NOMO-1 treated with DMSO at 0.1 percent for 48 hours (cell line): ENCODE data around the gene IRF8.

ENCODE experiments used
- DNase-seq: peaks from one replicate; lab custom pipeline; 2025; ENCODE audit not compliant: unreplicated experiment; lab: John Stamatoyannopoulos, UW

Gene IRF8

DNA sequence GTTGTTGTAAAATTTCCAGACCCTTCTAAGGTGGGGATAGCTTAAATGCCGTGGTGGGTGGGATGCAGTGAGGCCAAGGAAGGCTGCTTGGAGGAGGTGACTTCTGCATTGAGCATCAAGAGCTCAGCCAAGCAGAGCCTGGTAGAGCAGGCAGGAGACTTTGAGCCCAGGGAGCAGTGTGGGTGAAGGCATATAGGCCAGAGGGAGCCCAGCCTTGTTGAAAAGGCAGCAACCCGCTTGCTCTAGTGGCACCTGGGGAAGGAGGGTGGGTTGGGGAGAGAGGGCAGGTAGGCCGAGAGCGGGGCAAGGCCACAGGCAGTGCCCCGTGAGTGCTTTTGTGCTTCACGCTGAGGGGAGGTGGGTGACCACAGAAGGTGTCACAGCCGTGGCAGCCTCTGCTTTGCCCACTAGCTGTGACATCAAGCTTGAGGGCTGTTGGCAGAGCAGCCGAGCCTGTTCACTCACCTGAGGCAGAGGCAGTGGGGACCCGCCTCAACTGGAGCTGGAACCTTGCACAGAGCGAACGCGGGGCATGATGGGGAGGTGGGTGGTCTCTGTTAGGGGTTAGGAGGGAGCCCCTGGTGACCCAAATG is 56.1 kb downstream of the IRF8 start:
- no peak for DNase-seq

DNA sequence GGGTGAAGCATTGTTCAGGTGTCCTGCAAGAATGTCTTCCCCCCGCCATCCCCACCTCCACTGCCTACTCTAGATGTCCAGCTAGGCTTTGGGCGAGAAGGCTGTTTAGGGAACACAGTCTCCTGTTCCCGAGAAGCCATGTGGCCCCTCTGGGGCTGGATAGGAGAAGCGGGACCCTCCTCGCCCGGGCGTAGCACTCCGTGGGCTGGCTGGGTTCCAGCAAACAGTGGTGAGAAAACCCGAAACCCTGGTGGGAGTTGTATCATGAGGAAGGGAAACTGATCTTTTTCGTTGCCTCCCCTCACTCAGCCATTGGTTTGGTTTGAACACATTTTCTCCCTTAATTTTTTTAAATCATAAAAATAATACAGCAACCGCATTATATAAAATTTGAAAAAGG is 56.6 kb downstream of the IRF8 start:
- DNase-seq = no peak

DNA sequence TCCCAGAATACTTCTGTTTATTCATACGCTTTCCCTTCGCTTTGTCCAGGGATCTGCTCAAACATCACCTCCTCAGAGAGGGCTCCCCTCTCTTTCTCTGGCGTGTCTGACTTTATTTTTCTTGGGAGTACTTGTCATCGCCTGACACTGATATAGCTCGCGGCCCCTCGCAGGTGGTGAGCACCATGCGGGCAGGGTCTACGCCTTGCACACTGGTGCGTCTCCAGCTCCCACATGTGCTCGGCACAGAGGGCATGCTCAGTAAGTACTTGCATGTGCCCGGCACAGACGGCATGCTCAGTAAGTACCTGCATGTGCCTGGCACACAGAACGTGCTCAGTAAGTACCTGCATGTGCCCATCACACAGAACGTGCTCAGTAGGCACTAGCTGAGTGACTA is 57.5 kb downstream of the IRF8 start:
- DNase-seq = no peak

DNA sequence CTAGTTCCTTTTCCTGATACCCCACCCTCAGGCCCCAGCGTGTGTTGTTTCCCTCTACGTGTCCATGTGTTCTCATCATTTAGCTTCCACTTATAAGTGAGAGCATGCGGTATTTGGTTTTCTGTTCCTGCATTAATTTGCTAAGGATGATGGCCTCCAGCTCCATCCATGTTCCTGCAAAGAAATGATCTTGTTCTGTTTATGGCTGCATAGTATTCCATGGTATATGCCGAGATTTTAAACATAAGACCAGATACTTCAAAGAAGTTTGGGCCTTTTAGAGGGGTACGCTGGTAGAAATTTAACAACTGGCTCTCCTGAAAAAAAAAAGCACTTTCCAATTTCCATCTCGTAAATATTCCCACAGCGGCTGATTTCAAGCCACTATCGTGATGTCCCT is 59.8 kb downstream of the IRF8 start:
- DNase-seq = no peak

DNA sequence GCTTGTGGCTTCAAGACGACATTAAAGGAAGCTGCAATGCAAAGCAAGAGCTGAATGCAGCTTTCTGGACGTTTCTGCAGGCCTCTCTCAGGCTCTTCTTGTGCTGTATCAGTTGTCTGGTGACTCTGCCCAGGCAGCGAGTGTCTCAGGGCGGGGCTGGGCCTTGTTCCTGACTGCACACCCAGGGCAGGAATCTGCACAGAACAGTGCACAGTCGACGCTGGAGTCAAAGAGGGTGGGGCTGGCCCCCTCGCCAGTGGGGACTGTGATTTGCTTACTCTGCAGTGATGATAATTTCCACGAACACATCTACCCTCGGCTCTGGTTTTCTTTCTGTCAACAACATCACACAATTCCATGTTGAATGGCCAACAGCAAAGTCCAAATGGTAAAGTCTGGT is 60.7 kb downstream of the IRF8 start:
- no peak for DNase-seq

DNA sequence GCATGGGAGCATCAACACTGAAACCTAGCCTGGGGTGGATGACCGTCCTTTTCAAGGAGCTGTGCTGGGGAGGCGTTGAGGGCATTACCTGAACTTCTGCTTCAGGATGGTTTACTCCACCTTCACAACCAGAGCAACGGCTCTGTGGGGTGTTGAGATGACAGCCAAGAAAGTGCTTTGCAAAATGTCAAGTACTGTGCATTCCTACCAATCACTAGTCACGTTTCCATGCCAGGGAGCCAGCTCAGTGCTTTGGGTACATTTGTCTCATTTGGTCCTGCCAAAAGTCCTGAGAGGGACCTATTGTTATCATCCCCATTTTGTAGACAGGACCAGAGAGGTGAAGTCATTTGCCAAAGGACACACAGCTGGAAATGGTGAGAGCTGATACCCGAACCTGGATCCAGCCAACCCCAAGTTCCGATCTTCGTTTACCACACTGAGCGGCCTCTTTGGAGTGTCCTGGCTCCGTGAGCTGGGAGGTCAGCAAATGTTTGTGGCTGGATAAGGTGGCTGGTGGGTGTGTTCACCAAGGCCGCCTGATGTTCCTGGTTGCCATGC is 61.6 kb downstream of the IRF8 start:
- DNase-seq = no peak

DNA sequence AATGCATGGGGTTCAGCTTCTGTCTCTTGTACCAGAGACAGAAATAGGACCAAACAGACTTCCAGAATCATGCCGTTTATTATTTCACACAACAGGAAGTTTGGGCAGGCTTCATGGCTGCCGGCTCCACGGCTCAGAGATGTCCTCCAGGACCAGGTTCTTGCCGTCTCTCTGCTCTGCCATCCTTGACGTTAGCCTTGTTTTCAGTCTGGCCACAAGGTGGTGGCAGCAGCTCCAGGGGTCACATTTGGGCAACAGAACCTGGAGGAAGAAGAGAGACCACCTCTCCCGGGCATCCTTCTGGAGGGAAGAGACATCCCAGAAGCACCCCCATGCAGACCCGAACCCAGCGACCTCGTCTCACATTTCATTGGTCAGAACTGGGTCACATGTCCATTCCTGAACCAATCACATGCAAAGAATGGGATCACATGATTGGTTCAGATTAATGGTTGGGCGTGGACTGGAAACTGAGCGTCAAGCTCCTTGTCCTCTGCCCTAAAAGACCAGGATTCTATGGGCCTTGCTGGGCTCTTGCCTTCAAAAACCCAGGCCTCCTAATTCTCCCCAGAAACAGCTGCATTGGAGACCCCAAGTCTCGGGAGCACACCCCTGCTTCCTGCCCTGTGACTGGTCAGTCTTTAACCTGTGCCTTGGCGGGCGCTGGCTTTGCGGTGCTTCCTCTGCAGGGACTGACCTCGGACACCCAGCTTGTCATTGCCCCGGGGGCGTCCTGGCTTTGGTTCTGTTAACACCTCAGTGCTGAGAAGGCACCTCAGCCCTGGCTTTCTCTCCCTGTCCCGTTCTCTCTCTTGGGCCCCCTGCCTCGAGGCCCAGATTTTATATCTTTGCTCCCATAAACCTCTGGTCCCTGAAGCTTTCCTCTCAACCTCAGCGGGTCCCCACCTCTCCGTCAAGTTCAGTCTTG is 63.3 kb downstream of the IRF8 start:
- no peak for DNase-seq

DNA sequence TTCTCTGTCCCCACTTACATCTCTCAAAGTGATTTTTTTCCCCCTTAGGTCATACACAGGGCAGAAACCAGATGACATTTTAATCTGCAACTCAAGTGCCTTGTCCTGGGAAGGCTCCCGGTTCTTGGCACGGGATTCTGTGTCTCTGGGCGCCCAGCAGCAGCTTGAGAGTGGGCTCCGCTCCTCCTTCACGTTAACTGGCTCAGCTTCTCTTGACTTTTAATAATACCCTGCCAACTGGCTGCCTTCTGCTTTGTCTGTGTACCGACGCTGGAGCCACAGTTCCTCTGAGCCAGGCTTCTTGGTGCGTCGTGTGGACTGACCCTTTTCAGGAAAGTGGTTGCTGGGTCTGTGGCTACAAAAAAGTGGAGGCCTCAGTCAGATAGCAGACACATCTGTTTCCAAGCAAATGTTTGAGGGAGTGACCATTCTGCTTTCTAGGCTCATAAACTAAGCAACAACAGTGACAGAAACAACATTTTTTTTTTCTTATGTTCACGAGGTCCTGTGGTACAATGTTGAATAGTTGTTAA is 64.9 kb downstream of the IRF8 start:
- no peak for DNase-seq

DNA sequence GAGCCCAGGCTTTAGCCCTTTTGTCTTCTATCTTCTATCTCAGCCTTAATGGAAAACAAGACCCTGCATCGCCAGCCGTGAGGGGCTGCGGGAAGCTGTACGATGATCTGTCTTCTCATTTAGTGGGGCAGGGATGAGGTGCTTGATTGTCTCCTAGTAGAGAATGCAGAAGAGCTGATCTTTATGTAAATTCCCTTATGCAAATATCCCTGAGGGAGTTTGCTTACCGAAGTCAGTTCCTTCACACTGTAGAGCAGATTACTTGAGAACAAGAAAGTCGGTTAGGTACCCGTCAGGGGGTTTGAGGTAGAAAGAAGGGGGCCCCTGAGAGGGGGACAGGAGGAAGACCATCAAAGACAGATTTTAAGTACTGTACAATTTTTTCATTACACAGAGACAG is 66.2 kb downstream of the IRF8 start:
- no peak for DNase-seq

DNA sequence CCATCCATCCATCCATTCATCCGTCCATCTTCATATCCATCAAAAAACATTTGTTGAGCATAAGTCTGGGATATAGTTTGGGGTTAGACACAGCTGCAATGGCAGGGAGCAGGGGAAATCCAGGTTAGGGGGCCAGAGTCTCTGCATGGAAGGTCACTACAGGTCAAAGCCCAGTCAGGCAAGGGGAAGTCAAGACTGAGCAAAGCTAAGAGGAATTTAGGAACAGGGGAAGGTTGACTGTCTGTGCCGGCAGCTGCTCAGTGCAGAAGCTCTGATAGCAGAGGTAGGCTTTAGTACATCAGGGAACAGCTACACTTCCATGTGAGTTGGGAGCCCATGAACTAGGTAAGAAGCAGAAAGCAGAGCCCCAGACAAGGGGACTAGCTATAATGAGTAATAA is 68.1 kb downstream of the IRF8 start:
- DNase-seq = no peak

DNA sequence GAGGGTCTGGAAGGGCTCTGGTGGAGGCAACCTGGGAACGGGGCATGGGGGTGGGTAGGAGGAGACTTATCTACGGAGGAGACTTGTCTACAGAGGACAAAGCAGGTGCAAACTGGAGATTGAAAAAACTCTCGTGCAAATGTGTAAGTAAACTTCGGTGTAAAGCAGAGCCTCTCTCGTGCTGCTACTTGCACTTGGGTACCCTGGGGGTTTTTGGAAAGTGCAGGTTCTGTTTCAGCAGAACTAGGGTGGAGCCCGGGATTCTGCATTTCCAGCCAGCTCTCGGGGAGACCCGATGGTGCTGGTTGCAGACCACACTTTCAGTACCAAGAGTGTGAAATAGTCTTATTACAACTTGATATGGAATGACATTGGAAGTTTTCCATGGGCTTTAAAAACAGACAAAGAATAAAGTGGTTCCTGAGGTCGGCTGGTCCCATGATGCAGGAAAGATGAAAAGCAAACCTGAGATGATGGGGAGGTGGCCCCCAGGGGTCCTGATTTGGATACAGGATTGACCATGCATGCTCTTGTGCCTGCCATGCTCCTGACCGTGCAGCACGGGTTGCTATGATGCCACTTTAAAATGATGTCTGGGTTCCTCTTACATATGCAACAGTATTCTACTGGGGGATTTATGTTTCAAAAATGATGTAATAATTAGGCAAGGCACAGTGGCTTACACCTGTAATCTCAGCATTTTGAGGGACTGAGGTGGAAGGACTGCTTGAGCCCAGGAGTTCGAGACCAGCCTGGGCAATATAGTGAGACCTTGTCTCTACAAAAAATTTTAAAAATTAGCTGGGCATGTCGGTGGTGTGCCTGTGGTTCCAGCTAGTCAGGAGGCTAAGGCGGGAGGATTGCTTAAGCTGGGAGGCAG is 69.3 kb downstream of the IRF8 start:
- peak; percentile 32 for DNase-seq

DNA sequence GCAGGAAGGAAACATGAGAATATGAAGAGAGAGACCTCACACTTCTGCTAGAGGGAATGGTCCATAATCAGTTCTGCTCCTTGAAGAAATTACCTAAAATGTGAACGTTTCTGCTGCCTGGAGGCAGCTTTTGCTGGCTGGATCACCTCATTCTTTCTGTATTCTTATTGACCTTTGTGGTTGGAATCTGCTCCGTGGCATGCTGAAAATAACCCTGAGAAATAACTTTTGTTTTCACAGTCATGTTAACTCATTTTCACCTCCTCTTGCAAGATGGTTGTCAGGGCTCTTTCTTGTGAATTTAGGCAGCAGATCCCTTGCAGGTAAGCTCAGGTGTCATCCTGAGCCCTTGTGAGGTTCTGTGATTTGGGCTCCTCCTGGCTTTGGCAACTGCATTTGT is 70.2 kb downstream of the IRF8 start:
- DNase-seq = no peak

DNA sequence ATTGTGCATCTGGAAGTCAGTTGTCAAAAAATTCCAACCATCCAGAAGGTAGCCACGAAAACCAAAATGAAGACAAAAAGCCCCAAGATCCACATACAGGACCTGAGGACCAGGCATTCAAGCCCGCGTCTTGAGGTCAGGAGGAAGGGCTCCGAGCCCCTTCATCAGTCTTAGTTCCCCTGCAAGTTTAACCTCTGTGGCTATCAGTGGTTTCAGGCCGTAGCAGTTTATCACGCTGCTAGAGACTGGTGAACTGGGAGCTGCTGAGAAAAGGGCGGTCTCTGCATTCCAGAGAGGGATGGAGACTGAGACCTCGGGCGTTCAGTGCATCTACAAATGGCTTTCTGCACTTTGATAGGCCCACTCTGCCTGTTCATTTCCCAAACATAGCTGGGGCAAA is 70.6 kb downstream of the IRF8 start:
- no peak for DNase-seq

DNA sequence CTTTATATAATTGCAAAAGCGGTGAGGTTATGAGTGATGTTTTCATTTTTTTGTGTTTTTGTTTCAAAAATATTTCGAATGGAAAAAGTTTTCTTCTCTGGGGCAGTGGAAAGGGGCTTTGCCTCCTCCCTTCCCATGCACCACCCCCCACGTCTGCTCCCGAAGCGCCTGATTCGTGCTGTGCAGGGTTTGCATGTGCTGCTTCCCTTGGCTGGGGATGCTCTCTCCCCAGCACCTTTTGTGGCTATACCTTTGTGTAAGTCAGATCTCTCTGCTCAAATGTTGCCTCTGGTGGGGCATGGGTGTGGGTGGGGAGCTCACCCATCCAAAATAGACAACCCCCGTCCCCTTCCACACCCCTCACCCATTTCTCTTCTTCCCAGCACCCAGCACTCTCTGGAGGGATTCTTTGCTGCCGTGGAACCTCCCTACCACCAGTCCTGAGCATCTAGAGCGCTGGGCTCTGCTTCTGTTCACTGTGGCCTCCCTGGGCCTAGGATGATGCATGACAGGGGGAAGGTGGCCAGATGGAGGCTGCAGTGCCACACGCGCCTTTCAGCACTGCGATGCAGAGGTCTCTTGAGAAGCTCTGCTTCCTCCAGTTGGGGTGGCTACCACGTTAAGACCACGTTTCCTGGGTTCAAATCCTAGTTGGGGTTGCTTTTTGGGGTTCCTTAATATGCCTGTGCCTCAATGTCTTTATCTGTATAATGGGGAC is 71.2 kb downstream of the IRF8 start:
- DNase-seq = no peak

DNA sequence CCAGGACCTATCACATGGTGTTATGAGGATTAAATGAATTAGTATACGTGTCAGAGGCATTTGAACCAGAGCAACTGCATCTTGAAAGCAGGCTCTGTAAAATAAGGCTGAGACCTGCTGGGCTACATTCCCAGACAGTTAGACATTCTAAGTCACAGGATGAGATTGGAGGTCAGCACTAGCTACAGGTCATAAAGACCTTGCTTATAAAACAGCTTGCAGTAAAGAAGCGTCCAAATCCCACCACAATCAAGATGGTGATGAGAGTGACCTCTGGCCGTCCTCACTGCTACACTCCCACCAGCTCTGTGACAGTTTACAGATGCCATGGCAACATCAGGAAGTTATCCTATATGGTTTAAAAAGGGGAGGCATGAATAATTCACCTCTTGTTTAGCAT is 71.8 kb downstream of the IRF8 start:
- DNase-seq = no peak
